OCI-LY3 (cell line): ENCODE measurements around the gene HADHB.

ENCODE experiments used
- CTCF ChIP-seq: fragments of 200-600, 300-600 bp; sonication (generic); IDR thresholded peaks from 2 replicates; pipeline ENCODE4 v1.5.1; 2014; ENCODE audit warnings: antibody characterized with exemption, low read length, low read depth
- EZH2phosphoT487 ChIP-seq: fragments of 200-600 bp; shearing (Covaris generic); IDR thresholded peaks from 2 replicates; pipeline ENCODE4 v1.6.1; 2018; ENCODE audit warnings: antibody characterized with exemption, mixed run types, low read depth

GRCh38 chr2:26202981-26203490 lies 41.7 kb upstream of the HADHB start:
- TF ChIP-seq CTCF (no peak), EZH2phosphoT487 (no peak)
